Brain microvascular endothelial cell (primary cell): ENCODE measurements around the gene CD79A.
A peak's percentile ranks its signal among the peaks of the same experiment; 100 is the strongest.
"Not testable (repeated sequence)": the region's sequence is repeated elsewhere in the genome, so short reads cannot be mapped to it uniquely, and the experiment has no call there.

Experiments
- DNase-seq: peaks from one replicate; pipeline ENCODE4 v3.0.0-alpha.2; 2020
- H3K27ac ChIP-seq: fragments of 250-450 bp; sonication (Bioruptor Pico); 2 replicates; pipeline ENCODE4 v1.5.1; 2020; ENCODE audit warnings: mild to moderate bottlenecking, moderate library complexity
- H3K27me3 ChIP-seq: fragments of 250-450 bp; sonication (Bioruptor Pico); replicated peaks from 2 replicates; pipeline ENCODE4 v1.5.1; 2020; ENCODE audit warnings: mild to moderate bottlenecking
- H3K36me3 ChIP-seq: fragments of 250-450 bp; sonication (Bioruptor Pico); replicated peaks from 2 replicates; pipeline ENCODE4 v1.5.1; 2020; ENCODE audit warnings: mild to moderate bottlenecking
- H3K4me3 ChIP-seq: 2 replicates; pipeline ENCODE4 v1.5.1; 2011; ENCODE audit warnings: low read depth, mild to moderate bottlenecking, control low read depth, low read length, moderate library complexity
- in situ Hi-C: cut with HindIII; loops from 2 replicates; pipeline ENCODE4 v1.10.0; 2017; ENCODE audit warnings: low sequenced_read_pairs, low pct_ligation_motif_present
- TF ChIP-seq, protein P1 (sequence below): IDR thresholded peaks from 2 replicates; pipeline ENCODE4 v1.5.1; 2011; ENCODE audit warnings: low read depth, mild to moderate bottlenecking, moderate library complexity, low read length, control low read depth, inconsistent platforms; ENCODE audit errors: missing control alignments

The CD79A gene

DNA sequence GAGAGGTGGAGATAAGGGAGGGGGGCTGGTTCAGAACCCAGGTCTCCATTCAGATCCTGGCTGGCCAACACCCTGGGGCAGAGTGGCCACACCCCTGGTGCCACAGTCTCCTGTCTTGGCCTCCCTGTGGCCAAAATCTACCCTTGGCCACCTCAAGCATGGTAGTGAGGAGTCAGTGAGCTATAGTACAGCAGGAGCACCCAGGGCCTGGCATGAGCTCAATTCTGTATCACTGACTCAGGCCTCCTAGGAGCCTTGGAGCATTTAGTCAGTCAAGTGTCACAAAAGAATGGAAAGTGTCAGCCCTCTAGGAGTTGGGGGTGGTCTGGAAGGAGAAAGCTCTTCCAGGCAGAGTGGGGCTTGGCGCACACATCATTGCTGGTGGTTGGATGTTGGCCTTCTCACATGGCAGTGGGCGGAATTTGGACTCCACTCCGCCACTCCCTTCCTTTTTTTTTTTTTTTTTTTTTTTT, 6.6 kb upstream of the CD79A start:
- H3K4me3 ChIP-seq, result no peak overlapping the region
- H3K36me3 ChIP-seq, result peaks cover 65% of the 10 kb centered on the region
- DNase-seq, result peak; percentile 38
- no peaks in the 10 kb centered on the region for H3K27me3 ChIP-seq
- TF ChIP-seq, protein P1, sequence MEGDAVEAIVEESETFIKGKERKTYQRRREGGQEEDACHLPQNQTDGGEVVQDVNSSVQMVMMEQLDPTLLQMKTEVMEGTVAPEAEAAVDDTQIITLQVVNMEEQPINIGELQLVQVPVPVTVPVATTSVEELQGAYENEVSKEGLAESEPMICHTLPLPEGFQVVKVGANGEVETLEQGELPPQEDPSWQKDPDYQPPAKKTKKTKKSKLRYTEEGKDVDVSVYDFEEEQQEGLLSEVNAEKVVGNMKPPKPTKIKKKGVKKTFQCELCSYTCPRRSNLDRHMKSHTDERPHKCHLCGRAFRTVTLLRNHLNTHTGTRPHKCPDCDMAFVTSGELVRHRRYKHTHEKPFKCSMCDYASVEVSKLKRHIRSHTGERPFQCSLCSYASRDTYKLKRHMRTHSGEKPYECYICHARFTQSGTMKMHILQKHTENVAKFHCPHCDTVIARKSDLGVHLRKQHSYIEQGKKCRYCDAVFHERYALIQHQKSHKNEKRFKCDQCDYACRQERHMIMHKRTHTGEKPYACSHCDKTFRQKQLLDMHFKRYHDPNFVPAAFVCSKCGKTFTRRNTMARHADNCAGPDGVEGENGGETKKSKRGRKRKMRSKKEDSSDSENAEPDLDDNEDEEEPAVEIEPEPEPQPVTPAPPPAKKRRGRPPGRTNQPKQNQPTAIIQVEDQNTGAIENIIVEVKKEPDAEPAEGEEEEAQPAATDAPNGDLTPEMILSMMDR, result no peak
- in situ Hi-C loops, result no loop called here
- H3K27ac ChIP-seq, result no peak overlapping the region

DNA sequence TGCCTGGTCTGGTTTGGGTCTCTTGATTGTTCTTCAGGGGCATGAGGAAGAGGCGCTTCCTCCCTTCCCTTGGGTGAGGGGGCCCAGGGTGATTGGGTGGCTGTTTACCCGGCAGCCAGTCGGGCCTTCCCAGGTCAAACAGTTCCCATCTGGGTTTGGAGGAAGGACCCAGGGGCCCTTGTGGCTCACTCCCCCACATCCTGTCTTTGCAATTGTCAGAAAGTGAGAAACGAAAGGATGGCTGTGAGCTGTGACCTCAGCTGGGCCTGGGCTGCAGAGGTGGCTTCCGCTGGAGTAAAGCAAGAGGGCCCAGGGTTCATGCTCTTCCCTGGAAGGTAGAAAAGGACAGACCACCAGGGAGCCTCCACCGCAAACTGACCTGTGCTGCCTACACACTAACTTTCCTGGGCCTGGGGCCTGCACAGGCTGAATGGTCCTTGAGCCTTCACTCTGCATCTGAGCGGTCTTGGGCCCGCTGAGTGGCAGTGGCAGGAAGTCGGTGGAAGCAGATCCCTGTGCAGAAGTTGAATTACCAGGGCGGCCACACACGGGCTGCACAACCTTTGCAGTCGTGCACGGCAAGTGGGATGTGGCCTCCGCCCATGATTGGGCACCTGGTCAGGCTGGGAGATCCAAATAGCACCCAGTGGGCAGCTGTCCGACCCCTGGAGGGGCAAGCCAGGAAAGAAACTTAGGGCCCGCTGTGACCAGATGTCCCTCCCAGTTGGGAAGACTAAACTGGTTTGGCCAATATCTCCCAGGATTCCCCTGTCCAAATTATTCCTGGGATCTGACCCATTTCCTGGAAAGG, 5.3 kb upstream of the CD79A start:
- in situ Hi-C loops, result no loop called here
- no peaks in the 10 kb centered on the region for H3K27me3 ChIP-seq
- peaks cover 53% of the 10 kb centered on the region for H3K36me3 ChIP-seq
- no peak overlapping the region for H3K27ac ChIP-seq
- TF ChIP-seq, protein P1, result no peak
- H3K4me3 ChIP-seq, result no peak overlapping the region
- DNase-seq, result no peak

DNA sequence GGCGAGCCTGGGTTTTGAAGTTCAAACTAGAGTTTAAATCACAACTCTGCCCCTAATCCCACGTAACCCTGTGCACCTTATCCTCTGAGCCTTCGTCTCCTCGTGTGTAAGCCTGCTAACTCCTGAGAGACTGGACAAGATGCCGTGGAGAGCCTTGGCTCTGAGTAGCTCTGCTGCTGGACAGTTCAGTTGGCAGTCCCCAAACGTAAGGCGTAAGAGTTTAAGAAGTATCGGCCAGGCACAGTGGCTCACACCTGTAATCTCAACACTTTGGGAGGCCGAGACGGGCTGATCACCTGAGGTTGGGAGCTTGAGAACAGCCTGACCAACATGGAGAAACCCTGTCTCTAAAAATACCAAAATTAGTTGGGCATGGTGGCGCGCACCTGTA, 4.7 kb upstream of the CD79A start:
- Histone ChIP-seq H3K27me3 (no peaks in the 10 kb centered on the region), H3K27ac (no peak overlapping the region), H3K4me3 (no peak overlapping the region), H3K36me3 (peaks cover 47% of the 10 kb centered on the region)
- TF ChIP-seq, protein P1, result no peak
- in situ Hi-C loops, result no loop called here
- DNase-seq, result no peak

DNA sequence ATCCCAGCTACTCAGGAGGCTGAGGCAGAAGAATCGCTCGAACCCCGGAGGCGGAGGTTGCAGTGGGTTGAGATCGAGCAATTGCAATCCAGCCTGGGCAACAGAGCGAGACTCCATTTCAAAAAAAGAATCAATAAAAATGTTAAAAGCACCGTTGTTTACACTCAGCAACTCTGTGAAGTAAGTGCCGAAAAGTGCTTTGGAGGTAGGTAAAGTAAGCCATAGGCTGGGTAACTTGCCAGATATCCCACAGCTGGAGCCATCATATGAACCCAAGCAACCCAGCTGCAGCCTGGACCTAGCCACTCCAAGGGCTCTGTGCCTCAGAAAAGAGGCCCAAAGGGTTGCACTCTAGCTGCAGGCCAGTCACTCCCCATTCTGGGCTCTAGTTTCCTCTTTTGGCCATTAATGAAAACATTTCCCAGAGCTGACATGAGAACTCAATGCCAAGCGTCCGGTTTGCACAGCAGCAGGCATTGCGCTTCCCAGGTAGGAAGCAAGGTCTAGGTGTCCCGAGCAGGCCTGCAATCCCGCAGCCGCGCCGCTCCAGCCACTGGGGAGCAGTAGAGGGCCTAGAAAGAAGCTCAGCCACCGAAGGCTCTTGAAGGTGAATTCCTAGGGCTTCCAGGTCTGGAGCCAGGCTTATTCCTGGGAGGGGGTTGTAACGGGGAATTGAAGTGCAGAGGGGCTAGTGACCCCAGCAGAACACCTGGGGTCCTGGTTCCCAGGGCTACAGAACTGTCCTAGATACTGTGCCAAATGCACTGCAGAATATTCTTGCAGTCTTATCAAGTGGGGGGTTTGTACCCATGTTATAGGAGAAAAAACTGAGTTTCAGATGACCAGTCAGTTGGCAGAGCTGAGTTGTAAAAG, 4.1 kb upstream of the CD79A start:
- H3K27me3 ChIP-seq, result no peaks in the 10 kb centered on the region
- no peak overlapping the region for H3K27ac ChIP-seq
- TF ChIP-seq, protein P1, result peak; percentile 90
- H3K4me3 ChIP-seq, result no peak overlapping the region
- peaks cover 40% of the 10 kb centered on the region for H3K36me3 ChIP-seq
- in situ Hi-C loops, result no loop called here
- peak; percentile 58 for DNase-seq

DNA sequence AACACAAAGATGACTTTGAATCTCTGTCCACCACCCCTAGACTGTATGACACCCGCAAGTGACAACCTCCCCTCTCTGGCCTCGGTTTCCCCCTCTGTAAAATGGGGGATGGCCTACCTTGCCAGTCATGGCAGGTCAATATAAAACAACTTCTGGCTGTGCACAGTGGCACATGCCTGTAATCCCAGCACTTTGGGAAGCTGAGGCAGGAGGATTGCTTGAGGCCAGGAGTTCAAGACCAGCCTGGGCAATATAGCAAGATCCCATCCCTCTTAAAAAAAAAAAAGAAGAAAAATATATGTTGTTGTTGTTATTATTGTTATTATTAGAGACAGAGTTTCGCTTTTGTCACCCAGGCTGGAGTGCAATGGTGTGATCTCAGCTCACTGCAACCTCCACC, 1.1 kb upstream of the CD79A start:
- H3K27me3 ChIP-seq, in situ Hi-C loops, DNase-seq, H3K4me3 ChIP-seq, H3K27ac ChIP-seq: not testable (repeated sequence)
- H3K36me3 ChIP-seq, result peaks cover 16% of the 10 kb centered on the region
